ENCODE results near the gene DNPEP. TPM values are rescaled to one million over a fixed set of nuclear protein-coding genes. Genes with fewer than 3 reads are reported as not detected.

The DNPEP gene
- total RNA-seq, 1 experiment from 2014 or later = 60.9 TPM

DNA sequence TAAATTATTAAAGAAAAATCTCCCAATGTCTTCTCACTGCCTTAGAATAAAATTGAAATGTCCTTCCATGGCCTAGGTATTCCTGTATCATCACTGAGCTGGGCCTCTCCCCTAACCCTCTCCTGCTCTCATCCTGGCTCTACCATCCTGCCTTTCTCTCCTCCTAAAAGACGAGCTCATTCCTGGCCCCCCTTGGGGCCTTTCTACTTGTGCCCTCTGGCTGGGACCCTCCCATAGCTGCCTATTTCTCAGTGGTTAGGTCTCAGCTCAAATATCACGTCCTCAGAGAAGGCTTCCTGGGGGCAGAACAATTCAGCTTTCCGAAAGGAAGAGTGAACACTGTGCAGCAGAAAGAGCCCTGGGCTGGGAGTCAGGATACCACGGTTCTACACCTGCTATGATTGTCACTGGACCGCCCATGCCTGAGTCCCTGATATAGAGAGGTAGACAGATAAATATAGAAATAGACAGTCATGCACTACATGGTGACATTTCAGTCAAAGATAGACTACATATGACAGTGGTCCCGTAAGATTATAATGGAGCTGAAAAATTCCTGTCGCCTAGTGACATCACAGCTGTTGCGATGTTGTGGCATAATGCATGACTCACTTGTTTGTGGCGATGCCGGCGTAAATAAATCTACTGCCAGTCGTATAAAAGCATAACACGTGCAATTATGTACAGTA is 9.4 kb downstream of the DNPEP start:
- Mint-ChIP-seq H3K27me3 (ENCODE audit: low read depth) (no peaks in the 10 kb centered on the region), H3K27ac (peak overlapping the region in 1 of 3 experiments; percentile 9; a peak in 1 of 7 replicates), H3K36me3 (ENCODE audit: insufficient read depth in 1 of 3, low read depth in 3 of 3) (peaks cover 25 to 53% (median 49%) of the 10 kb centered on the region in 3 experiments; a peak in 6 of 7 replicates), H3K4me1 (peaks cover 2 to 5% of the 10 kb centered on the region in 2 experiments; a peak in 1 of 4 replicates), H3K4me3 (no peak overlapping the region), H3K9me3 (no peaks in the 10 kb centered on the region)
- Histone ChIP-seq H3T11ph (ENCODE audit: low read length) (no peak overlapping the region), H2BK120ac (ENCODE audit: low read depth, low read length, poor library complexity, severe bottlenecking) (no peak overlapping the region), H3K23me2 (ENCODE audit: insufficient read length, low read depth, low read length, poor library complexity, severe bottlenecking) (no peaks in the 10 kb centered on the region), H2BK15ac (ENCODE audit: low read depth, low read length) (no peak overlapping the region), H3K27me3 (ENCODE audit: insufficient read depth, low read length) (no peaks in the 10 kb centered on the region), H3K4ac (ENCODE audit: low read depth, low read length) (no peak overlapping the region), H3K23ac (ENCODE audit: insufficient read length, low read depth, low read length) (no peak overlapping the region), H4K8ac (replicated peaks; ENCODE audit: insufficient read length, low read depth, low read length) (no peak overlapping the region), H2AFZ (ENCODE audit: low read length) (no peak overlapping the region), H3K18ac (ENCODE audit: insufficient read length, low read depth, low read length) (no peak overlapping the region), H3K4me2 (ENCODE audit: insufficient read depth, insufficient read length, low read length) (no peak overlapping the region), H3K9me3 (ENCODE audit: control insufficient read depth, low read depth, low read length) (no peaks in the 10 kb centered on the region), H2BK20ac (ENCODE audit: low read depth, low read length, poor library complexity, severe bottlenecking) (no peak overlapping the region), H3K79me1 (ENCODE audit: insufficient read depth, low read depth, low read length, poor library complexity, severe bottlenecking) (no peaks in the 10 kb centered on the region), H3K14ac (ENCODE audit: insufficient read depth, low read length) (no peak overlapping the region), H4K5ac (ENCODE audit: insufficient read length, low read depth, low read length) (no peak overlapping the region), H2AK5ac (ENCODE audit: insufficient read length, low read length) (no peak overlapping the region), H2BK5ac (ENCODE audit: insufficient read length, low read length) (no peak overlapping the region), H4K20me1 (ENCODE audit: control insufficient read depth, insufficient read depth, insufficient read length) (no peaks in the 10 kb centered on the region), H3K56ac (ENCODE audit: insufficient read length, low read depth, low read length) (no peak overlapping the region), H3K4me1 (ENCODE audit: insufficient read depth, low read length) (no peaks in the 10 kb centered on the region), H2BK12ac (ENCODE audit: insufficient read length, low read depth, low read length) (no peak overlapping the region), H4K91ac (ENCODE audit: insufficient read length, low read depth, low read length) (no peak overlapping the region), H3K79me2 (ENCODE audit: insufficient read depth, low read length) (no peaks in the 10 kb centered on the region), H3K27ac (ENCODE audit: insufficient read length, low read depth, low read length) (no peak overlapping the region), H3K9ac (ENCODE audit: extremely low read depth, insufficient read length, low read length) (no peak overlapping the region)
- TF ChIP-seq, protein P1, sequence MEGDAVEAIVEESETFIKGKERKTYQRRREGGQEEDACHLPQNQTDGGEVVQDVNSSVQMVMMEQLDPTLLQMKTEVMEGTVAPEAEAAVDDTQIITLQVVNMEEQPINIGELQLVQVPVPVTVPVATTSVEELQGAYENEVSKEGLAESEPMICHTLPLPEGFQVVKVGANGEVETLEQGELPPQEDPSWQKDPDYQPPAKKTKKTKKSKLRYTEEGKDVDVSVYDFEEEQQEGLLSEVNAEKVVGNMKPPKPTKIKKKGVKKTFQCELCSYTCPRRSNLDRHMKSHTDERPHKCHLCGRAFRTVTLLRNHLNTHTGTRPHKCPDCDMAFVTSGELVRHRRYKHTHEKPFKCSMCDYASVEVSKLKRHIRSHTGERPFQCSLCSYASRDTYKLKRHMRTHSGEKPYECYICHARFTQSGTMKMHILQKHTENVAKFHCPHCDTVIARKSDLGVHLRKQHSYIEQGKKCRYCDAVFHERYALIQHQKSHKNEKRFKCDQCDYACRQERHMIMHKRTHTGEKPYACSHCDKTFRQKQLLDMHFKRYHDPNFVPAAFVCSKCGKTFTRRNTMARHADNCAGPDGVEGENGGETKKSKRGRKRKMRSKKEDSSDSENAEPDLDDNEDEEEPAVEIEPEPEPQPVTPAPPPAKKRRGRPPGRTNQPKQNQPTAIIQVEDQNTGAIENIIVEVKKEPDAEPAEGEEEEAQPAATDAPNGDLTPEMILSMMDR (conservative IDR thresholded peaks at IDR 0.05) = no peak
- WGBS (ENCODE audit: extremely low coverage, insufficient read length, low lambda C conversion rate) = no CpG with 5 or more reads among the region's 13 CpGs
- DNase-seq = no peak
